KOPT-K1 (cell line): Measurements from ENCODE around the gene PTPN5.
"Not testable (repeated sequence)": the region's sequence is repeated elsewhere in the genome, so short reads cannot be mapped to it uniquely, and the experiment has no call there.

Experiments used
- H3K27ac ChIP-seq: fragments of 200-600 bp; sonication (generic); 2 replicates; pipeline ENCODE4 v1.5.1; 2016; ENCODE audit warnings: antibody characterized with exemption, mild to moderate bottlenecking, low read depth, low read length; ENCODE audit not compliant: poor library complexity, severe bottlenecking
- H3K36me3 ChIP-seq: fragments of 200-600 bp; sonication (generic); 2 replicates; pipeline ENCODE4 v1.5.1; 2017; ENCODE audit warnings: antibody characterized with exemption, mild to moderate bottlenecking, low read length, moderate library complexity; ENCODE audit not compliant: insufficient read depth
- H3K9me3 ChIP-seq: fragments of 200-600 bp; sonication (generic); 2 replicates; pipeline ENCODE4 v1.5.1; 2017; ENCODE audit warnings: antibody characterized with exemption, low read length, mild to moderate bottlenecking; ENCODE audit not compliant: insufficient read depth, poor library complexity, severe bottlenecking

Gene PTPN5

GRCh38 chr11:18791207-18791968, at the start of gene PTPN5:
Gene PTPN5, minus strand, starts transcription at chr11:18791798. Its CDS starts 19,840 bp downstream, at chr11:18771958.
- Histone ChIP-seq H3K27ac (no peak within 1 kb of the TSS), H3K9me3 (no peaks in the 10 kb centered on the region), H3K36me3 (no peaks in the 10 kb centered on the region)

- Histone ChIP-seq H3K9me3 (peaks cover 7% of the 10 kb centered on the region), H3K27ac (no peak overlapping the region), H3K36me3 (no peaks in the 10 kb centered on the region)
Observed at GRCh38 chr11:18836417-18836816, 44.8 kb upstream of the PTPN5 start.

- Histone ChIP-seq H3K27ac (no peak overlapping the region), H3K9me3 (no peaks in the 10 kb centered on the region), H3K36me3 (no peaks in the 10 kb centered on the region)
Observed at GRCh38 chr11:18834754-18835466, 43.3 kb upstream of the PTPN5 start.

- H3K27ac ChIP-seq, H3K36me3 ChIP-seq, H3K9me3 ChIP-seq: not testable (repeated sequence)
Observed at GRCh38 chr11:18820160-18820559, 28.6 kb upstream of the PTPN5 start.

GRCh38 chr11:18804199-18804999, 12.8 kb upstream of the PTPN5 start:
- no peaks in the 10 kb centered on the region for H3K36me3 ChIP-seq
- H3K9me3 ChIP-seq: no peaks in the 10 kb centered on the region

GRCh38 chr11:18802381-18803257, 11.0 kb upstream of the PTPN5 start:
- Histone ChIP-seq H3K9me3 (no peaks in the 10 kb centered on the region), H3K27ac (no peak overlapping the region), H3K36me3 (no peaks in the 10 kb centered on the region)

More at GRCh38 chr11:18804199-18804999, 12.8 kb upstream of the PTPN5 start:
- no peak overlapping the region for H3K27ac ChIP-seq

- Histone ChIP-seq H3K36me3 (no peaks in the 10 kb centered on the region), H3K27ac (no peak overlapping the region), H3K9me3 (no peaks in the 10 kb centered on the region)
Observed at GRCh38 chr11:18798799-18799469, 7.3 kb upstream of the PTPN5 start.

GRCh38 chr11:18794956-18795355, 3.4 kb upstream of the PTPN5 start:
- Histone ChIP-seq H3K27ac (no peak overlapping the region), H3K36me3 (no peaks in the 10 kb centered on the region), H3K9me3 (no peaks in the 10 kb centered on the region)

- Histone ChIP-seq H3K36me3 (no peaks in the 10 kb centered on the region), H3K9me3 (no peaks in the 10 kb centered on the region), H3K27ac (no peak overlapping the region)
Observed at GRCh38 chr11:18792827-18793226, 1.2 kb upstream of the PTPN5 start.

- H3K9me3 ChIP-seq: no peaks in the 10 kb centered on the region
- no peaks in the 10 kb centered on the region for H3K36me3 ChIP-seq
- H3K27ac ChIP-seq: no peak overlapping the region
Observed at GRCh38 chr11:18791969-18792628, 501 bp upstream of the PTPN5 start.

GRCh38 chr11:18790883-18791206, 753 bp downstream of the PTPN5 start:
- H3K9me3 ChIP-seq: no peaks in the 10 kb centered on the region
- H3K36me3 ChIP-seq: no peaks in the 10 kb centered on the region
- no peak overlapping the region for H3K27ac ChIP-seq

- Histone ChIP-seq H3K36me3 (no peaks in the 10 kb centered on the region), H3K27ac (no peak overlapping the region), H3K9me3 (no peaks in the 10 kb centered on the region)
Observed at GRCh38 chr11:18789942-18790341, 1.7 kb downstream of the PTPN5 start.

GRCh38 chr11:18785411-18785810, 6.2 kb downstream of the PTPN5 start:
- Histone ChIP-seq H3K27ac (no peak overlapping the region), H3K36me3 (no peaks in the 10 kb centered on the region), H3K9me3 (no peaks in the 10 kb centered on the region)

GRCh38 chr11:18780896-18781295, 10.7 kb downstream of the PTPN5 start:
- no peaks in the 10 kb centered on the region for H3K9me3 ChIP-seq
- no peak overlapping the region for H3K27ac ChIP-seq
- no peaks in the 10 kb centered on the region for H3K36me3 ChIP-seq
